HL-60 (cell line): ENCODE measurements around the gene P2RX2.

Experiments used
- DNase-seq, 2 experiments: peaks; one replicate each; pipeline ENCODE4 v3.0.0-alpha.2; 2010 to 2020; ENCODE audit warnings: low read depth in 1 of 2, low spot score in 1 of 2
- H3K27ac ChIP-seq: fragments of 250-450 bp; sonication (Bioruptor Pico); replicated peaks from 2 replicates; pipeline ENCODE4 v1.5.1; 2020; ENCODE audit warnings: mild to moderate bottlenecking, moderate library complexity
- H3K27me3 ChIP-seq: fragments of 250-450 bp; sonication (Bioruptor Pico); 2 replicates; pipeline ENCODE4 v1.5.1; 2021; ENCODE audit warnings: mild to moderate bottlenecking, moderate library complexity; ENCODE audit not compliant: insufficient read depth, poor library complexity, severe bottlenecking
- H3K4me3 ChIP-seq: replicated peaks from 2 replicates; pipeline ENCODE4 v1.5.1; 2011; ENCODE audit warnings: mild to moderate bottlenecking, control low read depth, low read length; ENCODE audit not compliant: insufficient read depth
- CTCF ChIP-seq: IDR thresholded peaks from one replicate; pipeline ENCODE4 v1.5.1; 2011; ENCODE audit warnings: low read length, control low read depth, inconsistent platforms; ENCODE audit not compliant: insufficient read depth
- GABPA ChIP-seq: IDR thresholded peaks from 2 replicates; pipeline ENCODE4 v1.6.1; 2012; ENCODE audit warnings: low read depth
- POLR2AphosphoS5 ChIP-seq: IDR thresholded peaks from 2 replicates; pipeline ENCODE4 v1.6.1; 2012; ENCODE audit warnings: low read depth
- REST ChIP-seq: IDR thresholded peaks from 2 replicates; pipeline ENCODE4 v1.6.1; 2012; ENCODE audit warnings: low read depth; ENCODE audit not compliant: insufficient replicate concordance
- SPI1 ChIP-seq: IDR thresholded peaks from 2 replicates; pipeline ENCODE4 v1.6.1; 2012; ENCODE audit warnings: low read depth, mild to moderate bottlenecking, borderline replicate concordance

Gene P2RX2

GRCh38 chr12:132582058-132582420 lies 36.5 kb upstream of the P2RX2 start:
- no peak for TF ChIP-seq POLR2AphosphoS5
- no peak for TF ChIP-seq CTCF
- no peak for TF ChIP-seq REST
- TF ChIP-seq SPI1 = no peak
- no peak for TF ChIP-seq GABPA
- no peak for DNase-seq
- H3K27ac ChIP-seq = no peak overlapping the region
- H3K27me3 ChIP-seq = no peaks in the 10 kb centered on the region
- H3K4me3 ChIP-seq = no peak overlapping the region

- Histone ChIP-seq H3K27me3 (no peaks in the 10 kb centered on the region), H3K4me3 (no peak overlapping the region), H3K27ac (no peak overlapping the region)
- DNase-seq = no peak
- TF ChIP-seq CTCF = no peak
- TF ChIP-seq GABPA = no peak
- TF ChIP-seq SPI1 = no peak
- TF ChIP-seq REST = no peak
- TF ChIP-seq POLR2AphosphoS5 = no peak
These were observed 35.8 kb upstream of the P2RX2 start for GRCh38 chr12:132582582-132583410.

GRCh38 chr12:132583411-132583710 lies 35.2 kb upstream of the P2RX2 start:
- Histone ChIP-seq H3K4me3 (no peak overlapping the region), H3K27me3 (no peaks in the 10 kb centered on the region), H3K27ac (no peak overlapping the region)
- TF ChIP-seq POLR2AphosphoS5 (no peak), REST (no peak), SPI1 (no peak)
- DNase-seq = no peak
